GM12878 (cell line): ENCODE measurements around the gene FFAR2.

Experiments used
- CTCF ChIP-seq, 3 experiments: IDR thresholded peaks in 2 of 3; conservative IDR thresholded peaks in 1 of 3; 2 replicates each; pipeline ENCODE4 v1.5.1; 2011; ENCODE audit warnings: low read depth in 3 of 3, low read length in 3 of 3, mild to moderate bottlenecking in 3 of 3, control low read depth in 2 of 3, moderate library complexity in 2 of 3, inconsistent platforms in 1 of 3, mixed read lengths in 1 of 3; ENCODE audit not compliant: control insufficient read depth in 2 of 3, insufficient read depth in 1 of 3; ENCODE audit errors: extremely low read depth in 1 of 3
- EP300 ChIP-seq, 2 experiments: fragments of 150-350 bp in 1 of 2; IDR thresholded peaks; 2 replicates each; pipeline ENCODE4 v1.6.1; 2011 to 2012; ENCODE audit warnings: low read depth in 2 of 2, low read length in 2 of 2, borderline replicate concordance in 1 of 2, improper control_type of control experiment in 1 of 2, inconsistent platforms in 1 of 2; ENCODE audit not compliant: control insufficient read depth in 1 of 2
- EZH2 ChIP-seq: IDR thresholded peaks from 2 replicates; pipeline ENCODE4 v1.6.1; 2012; ENCODE audit warnings: low read depth, mild to moderate bottlenecking, control low read depth, inconsistent platforms, low read length, borderline replicate concordance; ENCODE audit not compliant: control insufficient read depth
- GABPA ChIP-seq: IDR thresholded peaks from 2 replicates; pipeline ENCODE4 v1.6.1; 2014; ENCODE audit warnings: antibody characterized with exemption, low read depth, mild to moderate bottlenecking, inconsistent platforms
- KAT2A ChIP-seq: conservative IDR thresholded peaks from 2 replicates; pipeline ENCODE4 v1.6.1; 2011; ENCODE audit warnings: low read depth, low read length; ENCODE audit not compliant: control insufficient read depth
- POLR2A ChIP-seq: IDR thresholded peaks from 2 replicates; pipeline ENCODE4 v1.6.1; 2011; ENCODE audit warnings: low read depth, mild to moderate bottlenecking, low read length
- STAT1 ChIP-seq: fragments of 450-650 bp; conservative IDR thresholded peaks from 2 replicates; pipeline ENCODE4 v1.6.1; 2014; ENCODE audit warnings: antibody characterized with exemption, mild to moderate bottlenecking
- TCF7 ChIP-seq: IDR thresholded peaks from 2 replicates; pipeline ENCODE4 v1.6.1; 2014; ENCODE audit warnings: antibody characterized with exemption, borderline replicate concordance
- ZBED1 ChIP-seq: IDR thresholded peaks from 2 replicates; pipeline ENCODE4 v1.6.1; 2016; ENCODE audit warnings: borderline replicate concordance

- TF ChIP-seq ZBED1 (no peak), POLR2A (no peak), KAT2A (no peak), TCF7 (no peak), EP300 (IDR thresholded peaks at IDR 0.05; ENCODE audit: borderline replicate concordance in 1 of 2, control insufficient read depth in 1 of 2, low read depth in 2 of 2, low read length in 2 of 2) (no peak), CTCF (IDR thresholded peaks at IDR 0.05 in 2 of 3, conservative IDR thresholded peaks at IDR 0.05 in 1 of 3; ENCODE audit: control insufficient read depth in 2 of 3, extremely low read depth in 1 of 3, insufficient read depth in 1 of 3, low read depth in 3 of 3, low read length in 3 of 3) (no peak), GABPA (no peak), EZH2 (no peak), STAT1 (no peak)
These were observed 18.2 kb upstream of the FFAR2 start for GRCh38 chr19:35429698-35430408.
